Renal cortex interstitium (tissue), 15 donors: ENCODE data around the gene OR1L4. TPM values are rescaled to one million over a fixed set of nuclear protein-coding genes. Genes with fewer than 3 reads are reported as not detected.

Experiments
- DNase-seq, 11 donors: peaks; one replicate each; pipeline ENCODE4 v3.0.0-alpha.2; 2013; ENCODE audit warnings: low read depth in 9 of 11, low spot score in 4 of 11; ENCODE audit errors: extremely low read depth in 1 of 11
- long read RNA-seq, 16 experiments: transcript quantifications; one replicate each; lab custom pipeline, GENCODE V29; 2026
- polyA plus RNA-seq, 3 donors: library from polyadenylated mRNA; unstranded; fragments of 120-200 nt; gene quantifications; one replicate each; pipeline ENCODE4 v1.2.1, GENCODE V29; 2013; ENCODE audit not compliant: insufficient read length in 3 of 3

Gene OR1L4, protein sequence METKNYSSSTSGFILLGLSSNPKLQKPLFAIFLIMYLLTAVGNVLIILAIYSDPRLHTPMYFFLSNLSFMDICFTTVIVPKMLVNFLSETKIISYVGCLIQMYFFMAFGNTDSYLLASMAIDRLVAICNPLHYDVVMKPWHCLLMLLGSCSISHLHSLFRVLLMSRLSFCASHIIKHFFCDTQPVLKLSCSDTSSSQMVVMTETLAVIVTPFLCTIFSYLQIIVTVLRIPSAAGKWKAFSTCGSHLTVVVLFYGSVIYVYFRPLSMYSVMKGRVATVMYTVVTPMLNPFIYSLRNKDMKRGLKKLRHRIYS
- polyA plus RNA-seq: not detected
- long read RNA-seq, donor 1: 0 reads
- long read RNA-seq, donor 2: 0 reads
- long read RNA-seq, donor 3: 0 reads
- long read RNA-seq, donor 4: 0 reads
- long read RNA-seq, donor 5: 0 reads
- long read RNA-seq, donor 6: 0 reads
- long read RNA-seq, donor 7: 0 reads
- long read RNA-seq, donor 8: 0 reads
- long read RNA-seq, donor 9: 0 reads
- long read RNA-seq, donor 10: 0 reads
- long read RNA-seq, donor 11: 0 reads
- long read RNA-seq, donor 12: 0 reads
- long read RNA-seq, donor 13: 0 reads
- long read RNA-seq, donor 14: 0 reads
- long read RNA-seq, donor 15: 0 reads
- long read RNA-seq, donor 16: 0 reads

DNA sequence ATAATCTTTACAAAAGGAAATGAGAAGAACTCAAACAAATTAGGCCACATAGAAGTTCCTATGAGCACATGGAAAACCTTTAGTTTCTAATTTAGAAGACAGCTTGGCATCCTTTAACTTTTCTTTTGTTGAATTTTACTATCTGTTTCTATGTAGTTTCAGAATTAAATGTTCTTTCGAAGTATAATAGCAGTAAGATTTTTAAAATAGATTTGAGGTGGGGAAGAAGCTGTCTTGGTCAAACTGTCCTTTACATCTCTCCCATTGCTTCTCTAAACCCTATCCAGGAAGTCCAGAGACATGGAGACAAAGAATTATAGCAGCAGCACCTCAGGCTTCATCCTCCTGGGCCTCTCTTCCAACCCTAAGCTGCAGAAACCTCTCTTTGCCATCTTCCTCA, at the start of gene OR1L4:
OR1L4 (plus strand) TSS at position 301 of the 400 bp plus-strand sequence; CDS start at position 301, 0 bp downstream.
- no peak for DNase-seq

DNA sequence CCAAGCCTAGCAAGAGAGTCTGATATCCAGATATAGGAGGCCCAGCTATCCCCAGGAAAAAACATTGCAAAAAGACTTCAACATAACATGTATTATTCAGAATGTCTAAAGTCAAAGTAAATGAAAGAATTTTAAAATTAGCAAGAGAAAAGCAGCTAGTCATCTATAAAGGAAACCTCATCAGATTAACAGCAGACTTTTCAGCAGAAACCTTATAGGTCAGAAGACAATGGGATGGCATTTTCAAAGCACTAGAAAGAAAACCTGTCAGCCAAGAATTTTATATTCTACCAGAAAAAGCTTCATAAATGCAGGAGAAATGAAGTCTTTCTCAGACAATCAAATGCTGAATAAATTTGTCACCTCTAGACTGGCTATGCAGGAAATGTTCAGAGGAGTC, 38.9 kb upstream of the OR1L4 start:
- no peak for DNase-seq

DNA sequence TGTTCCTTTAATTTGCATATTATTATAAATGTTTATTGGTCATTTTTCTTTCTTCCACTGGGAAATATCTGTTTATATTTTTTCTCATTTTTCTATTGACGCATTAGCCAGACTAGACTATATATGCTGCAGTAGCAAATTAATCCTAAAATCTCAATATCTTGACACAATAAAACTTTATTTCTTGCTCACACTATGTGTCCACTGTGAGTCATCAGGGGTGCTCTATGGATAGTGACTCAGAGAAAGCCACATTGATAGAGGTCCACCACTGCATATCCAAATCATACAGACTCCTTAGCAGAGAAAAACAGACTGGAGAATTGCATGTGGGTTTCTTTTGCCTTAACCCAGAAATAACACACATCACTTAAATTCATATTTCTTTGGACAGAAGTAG, 28.1 kb upstream of the OR1L4 start:
- DNase-seq: no peak

DNA sequence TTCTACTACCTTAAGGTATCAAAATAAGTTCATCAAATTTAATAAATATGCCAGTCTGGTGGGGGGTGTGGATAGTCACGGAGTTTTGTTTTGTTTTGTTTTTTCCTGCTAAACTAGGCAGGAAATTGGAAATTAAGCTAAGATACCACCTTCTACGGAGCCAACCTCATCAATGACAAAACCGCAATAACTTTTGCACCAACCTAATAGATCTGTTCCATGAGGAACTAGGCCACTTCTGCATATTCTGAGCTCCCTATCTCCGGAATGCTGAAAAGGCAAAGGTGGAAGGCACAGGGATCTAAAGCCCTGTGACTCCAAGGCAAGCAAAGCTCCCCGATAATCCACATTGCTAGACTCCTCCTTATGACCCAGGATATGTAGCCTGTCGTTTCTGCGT, 5.8 kb upstream of the OR1L4 start:
- DNase-seq: no peak

DNA sequence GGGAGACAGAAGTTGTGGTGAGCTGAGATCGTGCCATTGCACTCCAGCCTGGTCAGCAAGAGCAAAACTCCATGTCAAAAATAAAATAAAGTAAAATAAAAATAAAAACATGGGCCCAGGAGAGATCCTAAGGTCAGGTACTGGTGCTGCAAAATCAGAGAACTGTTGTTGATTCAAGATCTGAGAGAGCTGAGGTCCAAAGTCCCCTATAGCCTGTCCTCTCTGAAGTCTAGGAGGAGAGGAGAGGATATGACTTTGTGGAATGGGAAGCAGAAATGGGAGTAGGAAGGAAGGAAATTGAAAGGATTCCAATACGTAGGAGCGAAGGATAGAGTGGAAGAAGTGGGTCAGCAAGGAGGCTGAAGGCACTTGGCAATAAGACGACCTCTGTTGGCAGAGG, 4.6 kb upstream of the OR1L4 start:
- no peak for DNase-seq

DNA sequence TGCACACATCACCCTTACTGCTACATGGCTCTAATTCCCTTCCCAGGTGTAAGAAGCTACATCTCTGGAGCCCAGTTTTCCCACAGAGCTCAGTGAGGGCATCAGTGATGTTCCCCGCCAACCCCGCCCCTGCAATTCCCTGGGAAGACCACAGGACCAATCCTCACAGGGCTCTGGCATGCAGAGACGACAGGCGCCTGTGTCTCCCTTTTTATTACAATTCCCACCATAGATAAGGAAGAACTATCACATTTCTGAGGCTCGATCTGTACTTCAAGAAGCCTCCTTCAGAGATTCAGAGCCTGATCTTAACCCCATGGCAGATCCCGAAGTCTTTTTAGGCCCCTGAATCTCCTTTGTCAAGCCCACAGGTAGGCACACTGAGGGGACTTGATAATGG, 18.2 kb downstream of the OR1L4 start, which contains the start of gene OR1L6:
OR1L6 (plus strand) TSS at position 301 of the 400 bp plus-strand sequence. CDS start 7,545 bp downstream, outside the sequence.
- no peak for DNase-seq

DNA sequence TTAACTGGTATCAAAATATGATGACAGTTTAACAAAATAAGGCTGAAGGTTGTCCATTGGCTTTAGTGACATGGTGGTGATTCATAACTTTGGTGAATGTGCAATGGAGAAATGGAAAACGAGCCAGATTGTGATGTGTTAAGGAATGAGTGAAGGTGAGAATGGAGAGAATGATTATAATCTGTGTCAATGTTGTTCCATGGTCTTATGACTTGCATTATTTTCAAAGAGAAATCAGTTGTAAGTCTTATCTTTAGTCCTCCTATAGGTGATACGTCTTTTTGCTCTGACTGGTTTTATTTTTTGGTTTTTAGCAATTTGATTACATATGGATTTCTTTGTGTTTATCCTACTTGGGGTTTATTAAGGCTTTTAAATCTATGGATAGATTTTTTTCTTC, 31.0 kb downstream of the OR1L4 start:
- no peak for DNase-seq

DNA sequence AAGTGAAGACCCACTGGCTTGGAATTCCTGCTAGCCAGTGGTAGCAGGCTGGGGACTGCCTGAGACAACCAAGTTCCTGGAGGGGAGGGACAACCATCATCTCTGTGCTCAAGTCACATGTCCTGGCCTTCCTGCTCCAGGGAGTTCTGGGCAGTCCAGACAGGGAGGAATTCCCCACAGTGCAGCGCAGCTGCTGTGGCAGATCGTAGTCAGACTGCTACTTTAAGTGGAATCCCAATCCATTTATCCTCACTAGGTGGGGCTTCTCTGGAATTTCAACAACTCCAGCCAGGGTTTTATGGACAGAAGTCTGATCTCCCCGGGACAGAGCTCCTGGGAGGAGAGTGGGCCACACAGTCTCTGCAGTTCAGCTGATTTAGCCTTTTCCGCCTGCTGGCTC, 44.0 kb downstream of the OR1L4 start:
- no peak for DNase-seq

Other genes with a start within 250 kb of the OR1L4 start
- gene OR1J1, start 246.1 kb upstream of the OR1L4 start, polyA plus RNA-seq: not detected
- gene OR1J2, start 213.2 kb upstream of the OR1L4 start, polyA plus RNA-seq: not detected
- not detected for gene OR1J4, start 204.8 kb upstream of the OR1L4 start, polyA plus RNA-seq
- not detected for gene OR1N1, start 196.7 kb upstream of the OR1L4 start, polyA plus RNA-seq
- not detected for gene OR1N2, start 170.9 kb upstream of the OR1L4 start, polyA plus RNA-seq
- under 1 TPM; 0.09 to 0.19 (median 0.12) TPM for gene OR1L8, start 140.6 kb upstream of the OR1L4 start, polyA plus RNA-seq
- not detected for gene OR1Q1, start 109.3 kb upstream of the OR1L4 start, polyA plus RNA-seq
- not detected for gene OR1B1, start 66.4 kb upstream of the OR1L4 start, polyA plus RNA-seq
- gene OR1L1, start 62.3 kb upstream of the OR1L4 start, polyA plus RNA-seq: not detected
- not detected for gene OR1L3, start 48.9 kb upstream of the OR1L4 start, polyA plus RNA-seq
- gene OR1L6, start 18.3 kb downstream of the OR1L4 start, polyA plus RNA-seq: not detected
- not detected for gene OR5C1, start 64.9 kb downstream of the OR1L4 start, polyA plus RNA-seq
- not detected for gene OR1K1, start 76.1 kb downstream of the OR1L4 start, polyA plus RNA-seq
- gene PDCL, start 104.6 kb downstream of the OR1L4 start, polyA plus RNA-seq: 10 to 100 TPM; 31.0 to 36.7 (median 31.4) TPM
- 10 to 100 TPM; 45.2 to 47.6 (median 46.3) TPM for gene RC3H2, start 181.4 kb downstream of the OR1L4 start, polyA plus RNA-seq
- gene ZBTB6, start 189.3 kb downstream of the OR1L4 start, polyA plus RNA-seq: 10 to 100 TPM; 12.5 to 14.0 (median 13.9) TPM
- gene ZBTB26, start 207.5 kb downstream of the OR1L4 start, polyA plus RNA-seq: 10 to 100 TPM; 19.2 to 22.6 (median 20.8) TPM
- 10 to 100 TPM; 59.5 to 67.8 (median 67.3) TPM for gene RABGAP1, start 217.0 kb downstream of the OR1L4 start, polyA plus RNA-seq